Metanephros (tissue), 1 donor: ENCODE data around the gene CYBA. TPM values are rescaled to one million over a fixed set of nuclear protein-coding genes. Genes with fewer than 3 reads are reported as not detected.

Experiments used
- total RNA-seq: library from RNA; depleted of rRNA; stranded (reverse); fragments of >200 nt; gene quantifications from one replicate; pipeline ENCODE4 v1.2.3, GENCODE V29; 2014

Gene CYBA
- 130 TPM for total RNA-seq

DNA sequence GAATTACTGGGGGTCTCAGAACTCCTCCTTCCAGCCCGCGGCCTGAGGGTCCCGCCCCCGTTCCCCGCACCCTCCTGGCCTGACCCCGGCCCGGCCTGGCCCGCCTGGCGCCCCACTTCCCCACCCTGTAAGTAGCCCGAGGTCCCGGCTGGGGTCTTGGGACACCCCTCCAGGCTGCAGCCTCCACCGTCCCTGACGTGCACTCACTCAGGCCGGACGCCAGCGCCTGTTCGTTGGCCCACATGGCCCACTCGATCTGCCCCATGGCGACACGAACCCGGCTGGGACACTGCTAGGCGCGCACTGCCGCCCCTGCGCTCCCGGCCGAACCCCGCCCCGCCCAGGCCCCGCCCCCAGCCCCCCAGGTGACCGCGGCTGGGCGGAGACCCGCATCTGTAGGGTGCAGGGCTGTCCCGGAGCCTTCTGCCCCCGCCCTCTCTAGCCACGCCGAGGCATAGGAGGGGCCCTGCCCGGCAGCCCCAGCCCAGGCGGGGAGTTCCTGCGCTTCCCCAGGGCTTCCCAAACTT is at the start of gene CYBA:
TSS of gene CYBA (minus strand) at position 305 of the 527 bp plus-strand sequence. CDS start at position 265, 40 bp downstream.

DNA sequence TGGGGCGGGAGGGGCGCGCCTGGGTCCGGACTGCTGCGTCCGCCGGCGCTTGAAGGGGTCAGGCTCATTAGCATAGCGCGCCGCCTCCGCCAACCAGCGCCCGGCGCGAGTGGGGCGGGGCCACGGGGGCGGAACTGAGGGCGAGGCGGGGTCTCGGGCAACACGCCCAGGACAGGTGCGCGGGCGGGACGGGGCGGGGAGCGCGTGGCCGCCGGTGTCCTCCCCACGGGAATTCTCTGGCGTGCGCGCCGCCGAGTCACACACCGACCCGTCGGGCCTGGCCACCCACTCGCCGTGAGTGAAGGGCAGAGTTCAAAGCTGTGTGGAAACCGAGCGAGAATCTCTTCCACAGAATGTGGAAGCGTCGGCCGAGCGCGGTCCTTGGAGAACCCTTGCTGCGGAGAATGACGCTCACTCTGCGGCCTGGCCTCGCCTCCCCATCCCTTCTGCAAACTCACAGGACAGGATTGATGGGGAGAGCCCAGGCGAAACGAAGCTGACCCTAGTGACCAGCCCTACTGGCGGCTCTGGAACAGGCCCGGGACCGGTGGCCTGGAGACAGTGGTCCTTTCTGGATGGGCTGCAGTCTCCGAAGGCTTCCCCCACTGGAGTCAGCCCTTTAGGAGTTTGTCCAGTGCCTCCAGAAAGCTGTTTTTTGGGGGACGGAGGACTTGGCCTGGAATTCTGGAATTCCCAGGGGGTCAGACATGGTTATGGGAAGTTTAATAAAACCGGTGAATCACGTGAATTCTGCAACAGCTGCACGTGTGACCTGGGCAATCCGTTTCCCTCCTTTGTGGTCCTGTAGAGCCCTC is 35.8 kb upstream of the CYBA start, which contains the start of gene SNAI3:
TSS of gene SNAI3 (minus strand) at position 69 of the 815 bp plus-strand sequence. CDS start 101 bp downstream, outside the sequence.

DNA sequence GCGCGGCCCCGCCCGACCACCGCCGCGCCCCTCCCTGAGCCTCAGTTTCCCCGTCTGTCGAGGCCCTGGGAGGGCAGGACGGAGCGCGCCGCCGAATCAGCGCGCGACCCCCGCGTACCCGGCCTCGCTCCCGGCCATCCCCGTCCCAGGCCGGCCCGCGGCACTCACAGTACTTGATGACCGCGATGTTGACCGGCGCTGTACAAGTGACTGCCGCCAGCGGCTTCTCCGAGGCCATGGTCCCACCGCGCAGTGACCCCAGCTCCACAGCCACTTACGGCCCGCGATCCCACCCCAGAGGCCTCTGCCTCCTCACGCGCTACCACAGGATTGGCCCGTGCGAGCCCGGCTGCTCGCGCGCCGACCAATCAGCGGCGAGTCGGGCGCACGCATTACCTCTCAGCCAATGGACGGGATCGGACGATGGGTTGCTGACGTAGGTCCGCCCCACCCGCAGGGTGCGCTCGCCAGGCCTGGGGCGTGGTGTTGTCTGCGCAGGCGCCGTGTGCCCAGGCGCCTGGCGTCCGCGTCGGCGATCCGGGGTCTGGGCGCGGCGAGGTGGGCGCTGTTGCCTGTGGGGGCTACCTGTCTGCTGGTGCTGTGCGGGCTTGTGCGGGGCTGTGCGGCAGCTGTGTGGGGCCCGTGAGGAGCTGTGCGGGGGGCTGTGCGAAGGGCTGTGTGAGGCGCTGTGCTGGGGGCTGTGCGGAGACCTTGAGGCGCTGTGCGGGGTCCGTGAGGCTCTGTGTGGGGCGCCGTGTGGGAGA is 12.2 kb upstream of the CYBA start, which contains the start of gene MVD:
TSS of gene MVD (minus strand) at position 249 of the 764 bp plus-strand sequence. CDS start at position 238, 11 bp downstream.

DNA sequence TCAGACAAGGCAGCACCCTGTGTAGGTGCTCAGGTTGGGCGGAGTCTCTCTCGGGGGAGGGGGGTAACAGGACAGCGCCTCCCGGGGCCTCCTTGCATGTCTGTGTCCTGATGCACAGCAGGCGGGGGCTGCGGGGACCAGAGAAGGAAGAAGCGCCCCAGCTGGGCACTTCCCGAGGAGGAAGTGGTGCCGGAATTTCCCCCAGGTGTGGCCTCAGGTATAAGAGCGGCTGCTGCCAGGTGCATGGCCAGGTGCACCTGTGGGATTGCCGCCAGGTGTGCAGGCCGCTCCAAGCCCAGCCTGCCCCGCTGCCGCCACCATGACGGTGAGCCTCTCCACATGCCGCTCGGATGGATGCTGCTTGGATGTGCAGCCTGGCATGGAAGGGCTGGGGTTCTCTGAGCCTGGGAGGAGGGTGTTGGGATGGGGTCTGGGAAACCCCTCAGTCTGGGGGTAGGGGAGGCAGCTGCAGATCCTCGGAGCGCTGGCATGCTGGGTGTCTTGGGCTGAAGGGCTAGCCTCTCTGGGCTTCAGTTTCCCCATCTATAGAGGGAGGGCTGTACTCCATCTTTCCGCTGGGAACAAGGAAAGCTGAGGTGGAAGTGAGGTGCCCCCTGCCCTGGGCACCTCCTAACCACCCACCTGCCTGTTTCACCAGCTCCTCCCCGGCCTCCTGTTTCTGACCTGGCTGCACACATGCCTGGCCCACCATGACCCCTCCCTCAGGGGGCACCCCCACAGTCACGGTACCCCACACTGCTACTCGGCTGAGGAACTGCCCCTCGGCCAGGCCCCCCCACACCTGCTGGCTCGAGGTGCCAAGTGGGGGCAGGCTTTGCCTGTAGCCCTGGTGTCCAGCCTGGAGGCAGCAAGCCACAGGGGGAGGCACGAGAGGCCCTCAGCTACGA is 12.3 kb downstream of the CYBA start, which contains the start of gene IL17C:
TSS of gene IL17C (plus strand) at position 250 of the 908 bp plus-strand sequence. CDS start at position 320, 70 bp downstream.

Other genes with a start within 250 kb of the CYBA start
- 2.8 TPM for gene ZFPM1, start 197.8 kb downstream of the CYBA start, total RNA-seq
- gene ZC3H18, start 80.7 kb downstream of the CYBA start, total RNA-seq, result 21.1 TPM
- 0.35 TPM for gene IL17C, start 12.5 kb downstream of the CYBA start, total RNA-seq
- gene MVD, start 12.0 kb upstream of the CYBA start, total RNA-seq, result 31.6 TPM
- 8.2 TPM for gene SNAI3, start 35.5 kb upstream of the CYBA start, total RNA-seq
- gene RNF166, start 55.4 kb upstream of the CYBA start, total RNA-seq, result 26.6 TPM
- 12.0 TPM for gene CTU2, start 55.5 kb upstream of the CYBA start, total RNA-seq
- 117 TPM for gene PIEZO1, start 134.2 kb upstream of the CYBA start, total RNA-seq
- gene CDT1, start 152.7 kb upstream of the CYBA start, total RNA-seq, result 19.7 TPM
- 65.5 TPM for gene APRT, start 160.9 kb upstream of the CYBA start, total RNA-seq
- 25.5 TPM for gene GALNS, start 205.9 kb upstream of the CYBA start, total RNA-seq
- 38.4 TPM for gene TRAPPC2L, start 206.1 kb upstream of the CYBA start, total RNA-seq
- gene PABPN1L, start 215.6 kb upstream of the CYBA start, total RNA-seq, result not detected